NCI-H2196 treated with DMSO at 0.1 percent for 48 hours (cell line): ENCODE measurements around the gene ANKFY1.
"Not testable (repeated sequence)": the region's sequence is repeated elsewhere in the genome, so short reads cannot be mapped to it uniquely, and the experiment has no call there.

Experiments
- DNase-seq: peaks from one replicate; lab custom pipeline; 2025; ENCODE audit not compliant: unreplicated experiment; lab: John Stamatoyannopoulos, UW

Gene ANKFY1

DNA sequence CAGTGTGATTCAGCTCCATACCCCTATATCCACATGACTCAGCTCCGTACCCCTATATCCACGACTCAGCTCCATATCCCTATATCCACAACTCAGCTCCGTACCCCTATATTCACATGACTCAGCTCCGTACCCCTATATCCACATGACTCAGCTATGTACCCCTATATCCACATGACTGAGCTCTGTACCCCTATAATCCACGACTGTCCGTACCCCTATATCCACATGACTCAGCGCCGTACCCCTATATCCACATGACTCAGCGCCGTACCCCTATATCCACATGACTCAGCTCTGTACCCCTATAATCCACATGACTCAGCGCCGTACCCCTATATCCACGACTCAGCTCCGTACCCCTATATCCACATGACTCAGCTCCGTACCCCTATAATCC, 104.0 kb downstream of the ANKFY1 start:
- DNase-seq = no peak

DNA sequence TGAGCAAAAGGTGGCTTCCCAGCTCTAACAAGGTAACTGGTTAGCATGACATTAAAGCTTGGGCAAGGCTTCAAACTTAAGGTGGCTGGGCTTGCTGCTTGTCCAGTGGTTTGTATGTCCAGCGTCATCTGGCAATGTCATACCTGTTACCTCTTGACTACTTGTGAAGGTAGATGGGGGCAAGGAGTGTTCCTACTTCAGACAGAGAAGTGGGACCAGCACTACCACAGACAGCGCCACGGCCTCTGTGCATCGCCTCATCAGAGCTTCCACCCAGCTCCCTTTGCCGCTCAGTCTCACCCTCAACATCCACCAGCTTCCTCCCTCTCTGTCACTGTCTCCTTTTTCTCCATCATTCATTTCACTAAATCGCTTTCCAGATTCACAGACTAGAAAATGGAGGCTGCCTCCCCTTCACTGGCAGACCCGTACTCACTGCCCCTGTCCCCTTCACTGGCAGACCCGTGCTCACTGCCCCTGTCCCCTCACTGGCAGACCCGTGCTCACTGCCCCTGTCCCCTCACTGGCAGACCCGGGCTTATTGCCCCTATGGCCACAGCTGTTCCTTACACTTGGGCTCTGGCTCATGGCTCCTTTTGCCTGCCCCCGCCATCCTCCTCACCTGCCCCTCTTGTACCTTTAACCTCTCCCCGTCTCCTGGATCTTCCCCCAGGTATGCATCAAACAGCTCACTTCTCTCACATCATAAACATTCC, 106.0 kb downstream of the ANKFY1 start:
- no peak for DNase-seq

DNA sequence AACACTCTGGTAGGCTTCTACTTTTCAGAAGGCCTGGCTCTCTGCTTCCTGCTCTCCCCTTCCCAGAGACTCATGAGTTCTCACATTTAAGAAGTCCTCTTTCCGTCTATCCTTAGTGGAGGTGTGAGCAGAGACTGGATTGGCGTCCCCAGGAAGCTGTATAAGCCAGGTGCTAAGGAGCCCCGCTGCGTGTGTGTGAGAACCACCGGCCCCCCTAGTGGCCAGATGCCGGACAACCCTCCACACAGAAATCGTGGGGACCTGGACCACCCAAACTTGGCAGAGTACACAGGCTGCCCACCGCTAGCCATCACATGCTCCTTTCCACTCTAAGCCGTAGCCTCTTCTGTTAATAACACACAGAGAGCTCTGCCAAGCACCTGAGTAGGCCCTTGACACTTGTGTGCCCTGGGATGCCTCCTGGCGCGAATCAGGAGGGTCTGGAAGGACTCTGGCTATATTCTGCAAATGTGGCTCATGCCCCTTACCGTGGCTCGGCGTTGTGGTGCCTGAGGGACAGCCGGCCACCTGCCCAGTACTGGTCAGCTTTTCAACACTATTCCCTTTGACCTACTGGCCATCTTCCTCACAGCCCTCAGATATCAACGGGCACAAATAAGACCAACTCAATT, 106.9 kb downstream of the ANKFY1 start:
- DNase-seq = no peak

DNA sequence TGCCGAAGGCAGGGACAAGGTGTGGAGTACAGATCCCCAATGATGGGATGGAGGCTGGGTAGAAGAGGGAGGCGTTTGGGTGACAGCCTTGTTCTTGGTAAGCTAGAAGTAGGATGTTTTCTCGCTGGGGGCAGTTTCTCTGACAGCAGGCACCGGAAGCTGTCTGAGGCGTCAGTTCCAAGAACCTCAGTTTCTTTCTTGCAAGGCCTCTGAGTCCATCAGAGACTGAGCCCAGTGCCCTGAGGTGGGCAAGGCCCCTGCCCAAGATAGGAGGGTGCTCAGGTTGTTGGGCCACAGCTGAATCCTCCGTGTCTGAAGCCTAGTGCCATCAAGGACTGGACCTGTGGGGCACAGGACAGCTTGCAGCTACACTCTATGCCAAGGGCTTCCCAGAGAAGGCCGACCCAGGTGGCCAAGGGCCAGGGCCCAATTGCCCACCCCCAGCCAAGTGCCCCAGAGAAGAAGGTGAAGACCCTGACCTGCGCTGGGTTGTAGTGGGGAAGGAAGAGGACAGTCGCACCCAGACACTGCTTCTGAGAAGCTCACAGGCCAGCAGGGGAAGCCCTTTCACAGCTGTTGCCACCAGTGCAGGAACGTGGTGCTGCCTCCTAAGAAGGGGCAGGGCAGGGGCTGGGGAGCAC, 107.7 kb downstream of the ANKFY1 start:
- DNase-seq = no peak

DNA sequence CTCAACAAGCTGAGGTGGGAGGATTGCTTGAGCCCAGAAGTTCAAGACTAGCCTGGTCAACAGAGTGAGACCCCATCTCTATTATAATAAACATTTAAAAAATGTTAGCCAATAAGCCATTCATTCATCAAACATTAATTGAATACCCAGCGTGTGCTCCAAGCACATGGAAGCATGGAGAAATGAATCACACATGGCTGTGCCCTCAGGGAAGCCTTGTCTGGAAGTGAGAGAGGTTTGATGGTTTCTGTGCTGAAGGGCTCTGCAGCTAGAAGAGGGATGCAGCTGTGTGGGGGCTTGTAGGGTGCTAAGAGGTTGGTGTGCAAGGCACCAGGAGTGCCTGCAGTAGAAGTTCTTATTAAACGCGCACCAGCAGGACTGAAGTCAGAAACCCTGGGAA, 109.6 kb downstream of the ANKFY1 start:
- DNase-seq = no peak

- no peak for DNase-seq
These were observed 111.3 kb downstream of the ANKFY1 start for GRCh38 chr17:4152471-4152870.

DNA sequence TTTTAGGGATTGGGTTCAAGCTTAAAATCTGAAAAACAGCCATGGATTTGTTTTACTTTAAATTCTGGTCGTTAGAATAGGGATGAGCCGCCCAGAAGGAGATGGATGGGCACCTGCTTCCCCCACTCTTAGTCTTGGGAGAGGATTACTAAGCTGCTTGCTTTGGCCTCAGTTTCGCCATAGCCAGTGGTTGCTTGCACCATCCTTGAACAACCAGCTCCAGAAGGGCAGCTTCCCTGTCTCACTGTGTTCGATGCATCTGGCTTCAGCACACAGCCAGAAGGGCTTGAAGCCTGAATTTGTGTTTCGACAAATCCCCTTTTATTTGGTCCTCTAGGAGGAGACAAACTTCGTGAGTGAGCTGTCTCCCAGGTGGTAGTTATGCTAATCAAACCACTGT, 113.7 kb downstream of the ANKFY1 start:
- no peak for DNase-seq

DNA sequence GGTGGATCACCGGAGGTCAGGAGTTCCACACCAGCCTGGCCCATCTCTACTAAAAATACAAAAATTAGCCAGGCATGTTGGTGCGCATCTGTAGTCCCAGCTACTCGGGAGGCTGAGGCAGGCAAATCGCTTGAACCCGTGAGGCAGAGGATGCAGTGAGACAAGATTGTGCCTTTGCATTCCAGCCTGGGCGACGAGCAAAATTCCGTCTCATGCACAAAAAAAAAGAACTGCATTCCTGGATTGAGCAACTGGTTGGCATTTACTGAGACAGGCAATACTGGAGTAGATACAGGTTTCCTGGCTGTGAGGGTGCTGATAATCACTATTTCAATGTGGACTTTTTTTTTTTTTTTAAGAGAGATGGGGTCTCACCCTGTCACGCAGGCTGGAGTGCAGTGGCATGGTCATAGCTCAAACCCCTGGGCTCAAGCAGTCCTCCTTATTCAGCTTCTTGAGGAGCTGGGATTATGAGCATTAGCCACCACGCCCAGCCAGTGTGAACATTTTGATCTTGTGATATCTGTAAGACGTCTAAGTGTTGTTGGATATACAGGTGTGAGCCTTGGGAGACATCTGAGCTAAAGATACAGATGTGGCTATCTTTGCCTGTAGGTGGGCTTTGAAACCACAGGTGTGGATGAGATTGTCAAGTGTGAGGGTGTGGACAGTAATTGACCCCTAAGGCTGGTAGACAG, 115.0 kb downstream of the ANKFY1 start:
- no peak for DNase-seq

DNA sequence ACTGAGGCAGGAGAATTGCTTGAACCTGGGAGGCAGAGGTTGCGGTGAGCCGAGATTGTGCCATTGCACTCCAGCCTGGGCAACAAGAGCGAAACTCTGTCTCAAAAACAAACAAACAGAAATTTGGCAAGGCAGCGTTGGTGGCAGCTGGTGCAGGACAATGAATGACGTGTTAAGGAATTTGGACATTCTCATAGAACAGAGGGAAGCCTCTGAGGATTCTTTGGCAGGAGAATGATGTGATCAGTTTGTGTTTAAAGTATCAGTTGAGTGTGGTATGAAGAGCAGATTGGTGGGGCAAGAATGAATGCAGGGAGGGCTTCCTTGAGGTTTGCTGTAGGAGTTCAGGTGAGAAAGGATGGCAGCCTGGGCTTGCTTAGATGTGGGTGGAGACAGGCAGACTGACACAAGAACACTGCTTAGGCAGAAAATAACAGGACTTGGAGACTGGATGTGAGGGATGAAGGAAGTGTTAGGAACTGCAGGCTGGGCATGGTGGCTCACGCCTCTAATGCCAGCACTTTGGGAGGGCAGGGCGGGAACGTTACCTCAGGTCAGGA, 115.9 kb downstream of the ANKFY1 start:
- DNase-seq = no peak

DNA sequence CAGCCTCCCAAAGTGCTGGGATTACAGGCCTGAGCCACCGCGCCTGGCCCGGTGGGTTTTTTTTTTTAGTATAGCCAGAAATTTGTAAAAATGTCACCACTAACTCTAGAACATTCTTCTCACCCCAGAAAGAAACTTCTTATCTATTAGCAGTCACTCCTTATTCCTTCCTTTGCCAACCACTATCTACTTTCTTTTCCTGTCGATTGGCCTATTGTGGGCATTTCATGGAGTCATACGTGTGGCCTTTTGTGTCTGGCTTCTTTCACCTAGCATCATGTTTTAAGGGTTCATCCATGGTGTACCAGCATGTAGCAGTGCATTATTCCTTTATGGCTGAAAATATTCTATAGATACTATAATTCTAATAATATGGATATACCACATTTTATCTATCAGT, 117.1 kb downstream of the ANKFY1 start:
- DNase-seq = no peak

DNA sequence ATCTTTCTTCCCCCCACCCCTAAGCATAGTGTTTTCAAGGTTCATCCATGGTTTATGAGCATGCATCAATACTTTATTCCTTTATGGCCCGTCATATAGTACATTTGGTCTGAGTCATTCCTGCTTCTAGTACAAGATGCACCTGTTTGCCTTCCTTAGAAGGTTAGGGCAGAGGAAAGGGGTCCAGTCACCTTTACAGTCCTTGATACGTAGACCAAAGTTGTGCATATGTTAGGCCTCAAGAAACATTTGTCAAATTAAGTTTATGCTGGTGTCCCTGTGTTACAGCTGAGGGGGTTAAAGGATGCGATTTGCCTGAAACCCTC, 119.4 kb downstream of the ANKFY1 start:
- no peak for DNase-seq

DNA sequence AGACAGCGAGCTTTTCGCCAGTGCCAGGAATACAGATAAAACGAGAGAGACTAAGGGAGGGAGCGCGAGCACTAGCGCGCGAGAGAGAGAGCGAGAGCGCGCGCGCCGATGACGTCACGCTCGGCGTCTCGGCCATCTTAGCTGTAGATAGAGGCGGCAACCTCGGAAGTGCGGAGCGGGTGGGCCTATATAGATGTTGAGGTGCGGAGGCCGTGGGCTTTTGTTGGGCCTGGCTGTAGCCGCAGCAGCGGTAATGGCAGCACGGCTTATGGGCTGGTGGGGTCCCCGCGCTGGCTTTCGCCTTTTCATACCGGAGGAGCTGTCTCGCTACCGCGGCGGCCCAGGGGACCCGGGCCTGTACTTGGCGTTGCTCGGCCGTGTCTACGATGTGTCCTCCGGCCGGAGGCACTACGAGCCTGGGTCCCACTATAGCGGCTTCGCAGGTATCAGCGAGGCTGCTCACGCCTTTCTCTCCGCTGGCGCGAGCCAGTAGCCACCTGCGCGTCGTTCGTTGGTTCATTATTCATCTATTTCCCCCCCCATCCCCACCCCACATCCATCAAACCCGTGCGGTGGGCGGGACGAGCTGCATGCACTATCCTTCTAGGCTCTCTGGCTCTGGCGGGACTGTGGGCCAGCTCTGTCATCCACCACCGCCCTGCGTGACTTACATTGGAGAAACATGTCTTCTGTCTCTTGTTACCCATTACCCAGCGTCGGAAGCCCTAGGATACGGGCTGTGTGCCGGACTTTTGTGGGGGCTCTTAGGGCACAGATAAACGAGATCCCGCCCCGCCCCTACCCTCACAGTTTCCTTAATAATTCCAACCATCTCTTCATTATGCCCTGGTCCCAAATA, 120.0 kb downstream of the ANKFY1 start:
- peak; percentile 23 for DNase-seq

DNA sequence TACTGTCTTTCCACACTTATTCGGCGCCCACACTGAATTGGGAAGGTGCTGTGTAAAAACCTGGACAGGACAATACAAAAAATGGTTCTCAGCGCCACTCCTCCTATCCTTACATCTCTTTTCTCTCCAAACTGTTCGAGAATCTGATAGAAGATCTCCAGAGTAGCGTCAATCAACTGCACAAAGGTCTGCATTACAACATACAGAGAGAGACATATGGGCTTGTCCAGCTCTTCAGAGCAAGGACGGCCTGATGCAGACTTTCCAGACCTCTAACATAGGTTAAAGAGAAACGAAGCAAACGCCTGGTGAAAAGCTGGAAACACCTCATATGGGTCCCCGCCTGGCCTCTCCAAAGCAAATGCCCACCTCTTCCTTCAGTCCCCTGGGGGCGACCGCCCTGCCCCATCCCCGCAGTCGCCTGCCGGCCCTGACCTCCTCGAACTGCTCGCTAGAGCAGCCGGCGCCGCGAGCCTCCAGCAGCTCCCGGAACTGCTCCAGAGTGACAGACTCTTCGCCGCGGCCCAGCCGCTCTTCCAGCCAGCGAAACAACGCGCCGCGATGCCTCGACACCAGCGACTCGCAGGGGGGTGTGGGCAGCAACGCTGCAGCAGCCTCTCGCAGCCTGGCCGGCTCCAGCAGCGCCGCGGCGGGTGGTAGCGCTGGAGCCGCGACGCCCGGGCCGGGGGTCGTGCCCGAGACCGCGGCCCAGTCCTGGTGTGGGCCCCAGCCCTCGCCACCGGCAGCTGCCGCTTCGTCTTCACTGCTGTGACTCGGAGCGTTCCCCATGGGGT, 121.5 kb downstream of the ANKFY1 start:
- no peak for DNase-seq

DNA sequence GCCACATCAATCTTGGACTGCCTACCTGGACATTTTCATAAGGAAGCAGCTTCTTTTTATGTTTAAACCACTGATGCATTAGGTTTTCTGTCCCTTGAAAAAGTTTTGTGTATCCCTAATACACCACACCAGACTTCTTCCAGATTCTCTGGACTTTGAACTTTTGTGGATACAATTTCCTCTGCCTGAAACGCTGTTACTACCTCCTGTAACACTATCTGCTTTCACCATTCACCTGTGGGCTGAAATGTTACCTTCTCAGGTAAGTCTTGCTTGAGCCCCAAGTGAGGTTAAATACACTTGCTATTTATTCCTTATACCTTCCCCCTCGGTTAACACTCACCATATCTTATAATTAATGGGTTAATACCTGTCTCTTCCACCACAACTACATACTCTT, 123.7 kb downstream of the ANKFY1 start:
- DNase-seq = no peak

- DNase-seq = not testable (repeated sequence)
These were observed 124.8 kb downstream of the ANKFY1 start for GRCh38 chr17:4138906-4139526.

DNA sequence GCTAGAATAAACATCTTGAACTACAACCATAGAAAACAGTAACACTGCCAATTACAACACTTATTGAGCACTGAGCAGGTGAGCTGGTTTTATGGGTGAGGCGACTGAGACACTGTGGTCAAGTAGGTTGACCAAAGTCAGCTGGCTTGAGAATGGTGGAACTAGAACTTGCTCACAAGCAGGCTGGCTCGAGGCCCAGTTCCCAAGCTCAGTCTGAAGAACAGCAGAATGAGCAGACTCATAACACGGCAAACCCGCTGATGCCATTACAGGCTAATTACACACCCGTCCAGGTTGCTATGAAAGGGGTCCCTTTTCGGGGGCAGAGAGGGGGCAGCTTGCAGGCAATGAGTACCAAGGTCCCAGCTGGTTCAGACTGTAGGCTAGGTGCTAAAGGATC, 127.4 kb downstream of the ANKFY1 start:
- DNase-seq = peak; percentile 16

- DNase-seq = no peak
These were observed 128.3 kb downstream of the ANKFY1 start for GRCh38 chr17:4135489-4135888.

GRCh38 chr17:4134721-4135120, 129.1 kb downstream of the ANKFY1 start:
- DNase-seq = no peak

DNA sequence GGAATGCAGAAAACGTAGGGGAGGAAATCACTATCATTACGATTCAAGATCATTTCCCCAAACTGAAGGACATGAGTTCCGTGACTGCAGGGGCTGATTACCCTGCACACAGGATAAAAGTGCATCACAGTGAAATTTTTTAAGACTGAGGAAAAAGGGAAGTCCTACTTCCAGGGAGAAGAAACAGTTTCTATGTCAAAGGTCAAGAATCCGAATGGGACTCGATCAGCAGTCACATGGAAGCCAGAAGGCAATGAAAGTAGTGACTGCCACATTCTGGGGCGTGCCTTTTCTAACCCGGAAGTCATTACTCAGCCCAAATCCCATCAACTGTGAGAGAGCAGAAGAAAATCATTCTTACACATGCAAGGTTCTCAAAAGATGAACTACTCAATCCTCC, 133.1 kb downstream of the ANKFY1 start:
- DNase-seq = no peak

GRCh38 chr17:4127555-4127954, 136.2 kb downstream of the ANKFY1 start:
- no peak for DNase-seq
